Smooth muscle cell (in vitro differentiated cells): ENCODE measurements around the gene KY. TPM values are rescaled to one million over a fixed set of nuclear protein-coding genes. Genes with fewer than 3 reads are reported as not detected.

Experiments
- polyA plus RNA-seq: library from polyadenylated mRNA; unstranded; fragments of >200 nt; fragmentation: Nextera tagmentation; extraction: Ambion mirVana; gene quantifications from 2 replicates; pipeline ENCODE4 v1.2.1, GENCODE V29; 2016
- total RNA-seq: library from RNA; depleted of rRNA; stranded (reverse); fragments of >200 nt; gene quantifications from 2 replicates; pipeline ENCODE4 v1.2.3, GENCODE V29; 2014

Gene KY
- total and polyA plus RNA-seq, 2 experiments from 2014 or later, result 0.07 to 0.09 TPM

Other genes with a start within 250 kb of the KY start
- gene ANAPC13, start 165.0 kb downstream of the KY start, total RNA-seq, result 115 and 119 TPM in 2 replicates
- gene ANAPC13, start 165.0 kb downstream of the KY start, polyA plus RNA-seq, result 93.8 and 114 TPM in 2 replicates
- 16.9 and 20.2 TPM in 2 replicates for gene CEP63, start 165.0 kb downstream of the KY start, total RNA-seq
- gene CEP63, start 165.0 kb downstream of the KY start, polyA plus RNA-seq, result 21.4 and 24.5 TPM in 2 replicates
- 2.6 and 2.9 TPM in 2 replicates for gene EPHB1, start 144.2 kb upstream of the KY start, total RNA-seq
- gene EPHB1, start 144.2 kb upstream of the KY start, polyA plus RNA-seq, result 1.8 and 2.5 TPM in 2 replicates